ENCODE measurements around the gene CHRND. TPM values are rescaled to one million over a fixed set of nuclear protein-coding genes. Genes with fewer than 3 reads are reported as not detected.

Gene CHRND
- total and polyA plus RNA-seq, 3 donors from 2014 or later = 0.16 to 0.63 (median 0.56) TPM

- H3K27ac ChIP-seq = no peak within 1 kb of the TSS
- H3K27me3 ChIP-seq = no peaks in the 10 kb centered on the region
- no peak within 1 kb of the TSS for H3K4me3 ChIP-seq
- 85 to 90% methylated on average over 11 to 18 of the region's 19 CpGs for WGBS, 2 donors
- H3K9me3 ChIP-seq = no peaks in the 10 kb centered on the region
- H3K36me3 ChIP-seq (ENCODE audit: low read depth, missing control alignments) = no peaks in the 10 kb centered on the region
- peaks cover 4% of the 10 kb centered on the region for H3K4me1 ChIP-seq
- DNase-seq = no peak
- TF ChIP-seq POLR2A (IDR thresholded peaks at IDR 0.05) = no peak
- TF ChIP-seq, protein P1, sequence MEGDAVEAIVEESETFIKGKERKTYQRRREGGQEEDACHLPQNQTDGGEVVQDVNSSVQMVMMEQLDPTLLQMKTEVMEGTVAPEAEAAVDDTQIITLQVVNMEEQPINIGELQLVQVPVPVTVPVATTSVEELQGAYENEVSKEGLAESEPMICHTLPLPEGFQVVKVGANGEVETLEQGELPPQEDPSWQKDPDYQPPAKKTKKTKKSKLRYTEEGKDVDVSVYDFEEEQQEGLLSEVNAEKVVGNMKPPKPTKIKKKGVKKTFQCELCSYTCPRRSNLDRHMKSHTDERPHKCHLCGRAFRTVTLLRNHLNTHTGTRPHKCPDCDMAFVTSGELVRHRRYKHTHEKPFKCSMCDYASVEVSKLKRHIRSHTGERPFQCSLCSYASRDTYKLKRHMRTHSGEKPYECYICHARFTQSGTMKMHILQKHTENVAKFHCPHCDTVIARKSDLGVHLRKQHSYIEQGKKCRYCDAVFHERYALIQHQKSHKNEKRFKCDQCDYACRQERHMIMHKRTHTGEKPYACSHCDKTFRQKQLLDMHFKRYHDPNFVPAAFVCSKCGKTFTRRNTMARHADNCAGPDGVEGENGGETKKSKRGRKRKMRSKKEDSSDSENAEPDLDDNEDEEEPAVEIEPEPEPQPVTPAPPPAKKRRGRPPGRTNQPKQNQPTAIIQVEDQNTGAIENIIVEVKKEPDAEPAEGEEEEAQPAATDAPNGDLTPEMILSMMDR (IDR thresholded peaks at IDR 0.05) = no peak
- intact Hi-C loops (cut with DNase I; ENCODE audit: low total_unique reads) = loop anchor here (10.0 kb wide), 1 partner anchor 615 kb away; no protein-coding TSS in a partner anchor
Observed at GRCh38 chr2:232519581-232520438, 6.2 kb upstream of the CHRND start, which contains the start of gene PRSS56. PRSS56 (plus strand) TSS chr2:232520388; CDS start chr2:232520599, 211 bp downstream.

DNA sequence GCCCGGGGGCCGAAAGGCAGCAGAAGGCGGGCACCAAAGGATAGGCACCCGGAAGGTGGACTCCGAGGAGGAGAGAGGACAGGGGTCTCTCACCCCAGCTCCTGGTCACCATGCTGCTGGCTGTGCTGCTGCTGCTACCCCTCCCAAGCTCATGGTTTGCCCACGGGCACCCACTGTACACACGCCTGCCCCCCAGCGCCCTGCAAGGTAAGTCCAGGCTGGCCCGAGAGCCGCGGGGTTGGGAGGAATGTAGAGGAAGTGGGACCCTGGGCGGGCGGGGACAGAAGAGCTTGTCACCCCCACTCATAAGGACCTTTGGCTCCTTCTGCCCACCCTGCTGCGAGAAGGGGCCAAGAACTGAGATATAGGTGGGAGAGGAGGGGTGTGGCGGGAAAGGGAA lies 5.5 kb upstream of the CHRND start:
- H3K4me3 ChIP-seq = no peak overlapping the region
- no peak for DNase-seq
- intact Hi-C loops (cut with DNase I; ENCODE audit: low total_unique reads) = no loop called here
- no peak for TF ChIP-seq POLR2A (IDR thresholded peaks at IDR 0.05)
- TF ChIP-seq, protein P1 (IDR thresholded peaks at IDR 0.05) = no peak
- no peaks in the 10 kb centered on the region for H3K27me3 ChIP-seq
- H3K4me1 ChIP-seq = peaks cover 7% of the 10 kb centered on the region
- no peaks in the 10 kb centered on the region for H3K36me3 ChIP-seq (ENCODE audit: low read depth, missing control alignments)
- H3K27ac ChIP-seq = no peak overlapping the region
- 70 to 82% methylated on average over 15 of the region's 15 CpGs for WGBS, 2 donors
- H3K9me3 ChIP-seq = no peaks in the 10 kb centered on the region

- TF ChIP-seq, protein P1 (IDR thresholded peaks at IDR 0.05) = no peak
- TF ChIP-seq POLR2A (IDR thresholded peaks at IDR 0.05) = no peak
- 89 to 94% methylated on average over 4 to 14 of the region's 14 CpGs for WGBS, 2 donors
Observed at GRCh38 chr2:232521098-232521497, 4.9 kb upstream of the CHRND start.

GRCh38 chr2:232521959-232522622 lies 3.9 kb upstream of the CHRND start:
- peak; percentile 74 for DNase-seq
- no peaks in the 10 kb centered on the region for H3K36me3 ChIP-seq (ENCODE audit: low read depth, missing control alignments)
- TF ChIP-seq, protein P1 (IDR thresholded peaks at IDR 0.05) = peak; percentile 84 to 99 (median 87)
- TF ChIP-seq POLR2A (IDR thresholded peaks at IDR 0.05) = no peak
- H3K4me3 ChIP-seq = peak overlapping the region; percentile 12 to 32
- WGBS, 2 donors = 0 to 2% methylated on average over 1 to 9 of the region's 66 CpGs
- H3K9me3 ChIP-seq = no peaks in the 10 kb centered on the region
- peaks cover 8% of the 10 kb centered on the region for H3K4me1 ChIP-seq
- no peaks in the 10 kb centered on the region for H3K27me3 ChIP-seq
- intact Hi-C loops (cut with DNase I; ENCODE audit: low total_unique reads) = no loop called here
- H3K27ac ChIP-seq = no peak overlapping the region

More at GRCh38 chr2:232521098-232521497, 4.9 kb upstream of the CHRND start:
- Histone ChIP-seq H3K27ac (no peak overlapping the region), H3K36me3 (ENCODE audit: low read depth, missing control alignments) (no peaks in the 10 kb centered on the region), H3K4me3 (no peak overlapping the region), H3K27me3 (no peaks in the 10 kb centered on the region), H3K9me3 (no peaks in the 10 kb centered on the region), H3K4me1 (peaks cover 8% of the 10 kb centered on the region)
- intact Hi-C loops (cut with DNase I; ENCODE audit: low total_unique reads) = no loop called here
- no peak for DNase-seq

All from testis (tissue), 3 donors.